Uterus (tissue), 2 donors: Measurements from ENCODE around the gene LYVE1.

Source experiments
- POLR2A ChIP-seq, 2 donors: fragments of 450-650 bp; IDR thresholded peaks; one replicate each; pipeline ENCODE4 v1.6.1; 2016; ENCODE audit warnings: antibody characterized with exemption in 2 of 2, mild to moderate bottlenecking in 1 of 2, moderate library complexity in 1 of 2
- TF ChIP-seq, protein P1 (sequence below), 4 experiments: fragments of 200-600 bp in 2 of 4; fragments of 450-650 bp in 2 of 4; sonication (generic) in 2 of 4; IDR thresholded peaks; one replicate each; pipeline ENCODE4 v1.5.1; 2016 to 2019; ENCODE audit warnings: antibody characterized with exemption in 4 of 4, mild to moderate bottlenecking in 2 of 4, moderate library complexity in 1 of 4

DNA sequence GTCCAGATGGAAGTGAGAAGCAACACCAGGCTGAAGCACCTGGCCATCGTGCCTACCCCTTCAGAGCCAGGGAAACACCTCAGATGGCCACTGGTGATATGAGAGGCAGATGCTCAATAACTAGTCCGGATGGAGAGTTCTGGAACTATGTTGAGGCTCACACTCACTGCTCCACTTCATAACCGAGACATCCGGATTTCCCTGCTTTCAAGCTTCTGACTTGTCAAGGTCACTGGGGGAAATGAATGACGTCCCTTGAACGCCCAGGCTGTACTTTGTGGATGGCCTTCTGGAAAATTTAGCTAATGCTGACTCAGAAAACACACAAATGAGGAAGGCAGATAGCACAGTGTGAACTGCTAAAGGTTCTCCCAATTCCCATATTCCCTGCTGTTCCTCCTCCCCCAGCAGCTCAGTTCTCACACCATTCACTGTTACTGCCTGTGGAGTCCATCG lies at the start of gene LYVE1:
- no peak for TF ChIP-seq POLR2A (IDR thresholded peaks at IDR 0.05)
- TF ChIP-seq, protein P1, sequence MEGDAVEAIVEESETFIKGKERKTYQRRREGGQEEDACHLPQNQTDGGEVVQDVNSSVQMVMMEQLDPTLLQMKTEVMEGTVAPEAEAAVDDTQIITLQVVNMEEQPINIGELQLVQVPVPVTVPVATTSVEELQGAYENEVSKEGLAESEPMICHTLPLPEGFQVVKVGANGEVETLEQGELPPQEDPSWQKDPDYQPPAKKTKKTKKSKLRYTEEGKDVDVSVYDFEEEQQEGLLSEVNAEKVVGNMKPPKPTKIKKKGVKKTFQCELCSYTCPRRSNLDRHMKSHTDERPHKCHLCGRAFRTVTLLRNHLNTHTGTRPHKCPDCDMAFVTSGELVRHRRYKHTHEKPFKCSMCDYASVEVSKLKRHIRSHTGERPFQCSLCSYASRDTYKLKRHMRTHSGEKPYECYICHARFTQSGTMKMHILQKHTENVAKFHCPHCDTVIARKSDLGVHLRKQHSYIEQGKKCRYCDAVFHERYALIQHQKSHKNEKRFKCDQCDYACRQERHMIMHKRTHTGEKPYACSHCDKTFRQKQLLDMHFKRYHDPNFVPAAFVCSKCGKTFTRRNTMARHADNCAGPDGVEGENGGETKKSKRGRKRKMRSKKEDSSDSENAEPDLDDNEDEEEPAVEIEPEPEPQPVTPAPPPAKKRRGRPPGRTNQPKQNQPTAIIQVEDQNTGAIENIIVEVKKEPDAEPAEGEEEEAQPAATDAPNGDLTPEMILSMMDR (IDR thresholded peaks at IDR 0.05) = no peak
